HuH-7.5 (cell line): ENCODE data around the gene MORF4L2.

ENCODE experiments used
- DNase-seq: peaks from one replicate; pipeline ENCODE4 v3.0.0; 2011; ENCODE audit warnings: low spot score

MORF4L2 gene, protein sequence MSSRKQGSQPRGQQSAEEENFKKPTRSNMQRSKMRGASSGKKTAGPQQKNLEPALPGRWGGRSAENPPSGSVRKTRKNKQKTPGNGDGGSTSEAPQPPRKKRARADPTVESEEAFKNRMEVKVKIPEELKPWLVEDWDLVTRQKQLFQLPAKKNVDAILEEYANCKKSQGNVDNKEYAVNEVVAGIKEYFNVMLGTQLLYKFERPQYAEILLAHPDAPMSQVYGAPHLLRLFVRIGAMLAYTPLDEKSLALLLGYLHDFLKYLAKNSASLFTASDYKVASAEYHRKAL

DNA sequence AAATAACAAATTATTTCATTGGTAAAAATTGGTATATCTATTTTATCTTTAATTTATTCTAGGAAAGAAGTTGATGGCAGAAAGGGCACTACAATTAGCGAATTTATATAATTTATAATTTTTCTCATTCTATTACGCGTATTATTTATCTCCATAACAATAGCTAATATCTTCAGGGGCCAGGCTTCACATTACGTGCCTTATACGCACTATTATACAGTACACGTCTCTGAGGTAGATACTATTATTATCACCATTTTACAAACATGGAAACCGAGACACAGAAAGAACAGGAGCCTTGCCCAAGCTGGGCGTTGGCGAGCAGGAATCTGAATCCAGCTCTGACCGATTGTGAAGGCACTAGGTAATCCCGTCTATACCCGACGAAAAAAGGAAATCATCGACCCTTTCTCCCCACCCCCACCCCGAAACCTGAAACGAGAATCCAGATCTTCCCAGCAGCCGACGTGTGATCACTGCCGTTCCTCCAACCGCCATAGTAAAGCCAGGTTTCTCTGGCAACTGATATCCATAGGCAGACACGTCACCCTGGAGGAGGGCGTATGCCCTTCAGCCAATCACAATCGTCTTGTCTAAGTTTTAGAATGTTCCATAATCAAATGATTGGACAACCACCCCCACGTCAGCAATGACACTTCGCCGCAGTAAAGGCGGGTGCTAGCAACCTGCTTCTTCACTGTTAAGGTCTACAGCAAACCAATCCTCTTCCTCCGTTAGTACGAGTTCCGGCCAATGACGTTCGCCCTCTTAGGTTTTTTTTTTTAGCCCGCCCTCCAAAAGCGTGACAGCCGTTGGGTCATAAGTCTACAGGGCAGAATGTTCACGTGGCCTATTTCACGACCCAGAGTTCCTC lies at the start of gene MORF4L2:
Gene MORF4L2, minus strand, starts transcription at position 501 of the 874 bp plus-strand sequence. CDS start 9,672 bp downstream, outside the sequence.
- peak; percentile 43 for DNase-seq

DNA sequence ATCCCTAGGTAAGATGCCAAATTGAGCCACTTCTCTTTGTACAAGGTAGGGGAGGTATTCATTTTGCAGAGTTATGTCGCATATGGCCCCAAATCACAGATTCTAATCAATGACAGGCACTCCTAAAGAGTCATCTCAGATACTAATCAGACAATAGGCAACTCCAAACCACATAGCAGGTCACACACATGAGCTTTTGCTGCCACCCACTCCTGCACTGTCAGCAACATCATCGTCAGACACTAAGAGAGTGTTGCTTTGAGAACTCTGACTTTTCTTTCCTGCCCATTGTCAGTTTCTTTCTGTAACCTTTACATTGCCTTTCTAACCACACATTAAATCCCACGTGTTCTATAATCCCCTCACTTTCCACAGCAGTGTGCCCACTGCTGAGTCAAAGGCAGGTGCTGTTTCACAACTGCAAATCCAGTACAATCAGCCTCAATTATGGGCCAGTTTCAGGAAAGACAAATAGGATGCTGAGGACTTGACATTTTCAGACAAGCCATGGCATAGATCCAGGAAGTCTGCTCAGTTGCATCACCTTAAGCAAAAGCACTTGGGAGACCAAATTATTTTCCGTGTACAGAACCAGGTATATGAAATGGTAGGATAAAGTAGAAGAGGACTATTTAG lies 47.7 kb upstream of the MORF4L2 start:
- no peak for DNase-seq

DNA sequence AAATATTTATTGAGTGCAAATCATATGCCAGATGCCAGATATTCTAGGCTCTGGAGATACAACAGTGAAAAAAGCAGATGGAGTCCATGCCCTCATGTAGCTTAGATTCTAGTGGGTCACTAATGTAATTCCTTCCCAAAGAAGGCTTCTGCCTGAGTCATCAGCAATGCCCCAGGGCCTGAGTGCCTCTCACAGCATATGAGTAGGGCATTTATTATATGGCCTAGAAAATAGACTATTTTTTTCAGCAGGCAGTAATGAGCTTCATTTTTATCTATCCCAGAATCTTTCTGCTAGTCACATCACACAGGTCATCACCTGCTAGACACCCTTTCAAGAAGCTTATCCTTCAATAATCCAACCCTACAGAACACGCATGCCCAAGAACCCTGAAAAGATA lies 46.5 kb upstream of the MORF4L2 start:
- no peak for DNase-seq

DNA sequence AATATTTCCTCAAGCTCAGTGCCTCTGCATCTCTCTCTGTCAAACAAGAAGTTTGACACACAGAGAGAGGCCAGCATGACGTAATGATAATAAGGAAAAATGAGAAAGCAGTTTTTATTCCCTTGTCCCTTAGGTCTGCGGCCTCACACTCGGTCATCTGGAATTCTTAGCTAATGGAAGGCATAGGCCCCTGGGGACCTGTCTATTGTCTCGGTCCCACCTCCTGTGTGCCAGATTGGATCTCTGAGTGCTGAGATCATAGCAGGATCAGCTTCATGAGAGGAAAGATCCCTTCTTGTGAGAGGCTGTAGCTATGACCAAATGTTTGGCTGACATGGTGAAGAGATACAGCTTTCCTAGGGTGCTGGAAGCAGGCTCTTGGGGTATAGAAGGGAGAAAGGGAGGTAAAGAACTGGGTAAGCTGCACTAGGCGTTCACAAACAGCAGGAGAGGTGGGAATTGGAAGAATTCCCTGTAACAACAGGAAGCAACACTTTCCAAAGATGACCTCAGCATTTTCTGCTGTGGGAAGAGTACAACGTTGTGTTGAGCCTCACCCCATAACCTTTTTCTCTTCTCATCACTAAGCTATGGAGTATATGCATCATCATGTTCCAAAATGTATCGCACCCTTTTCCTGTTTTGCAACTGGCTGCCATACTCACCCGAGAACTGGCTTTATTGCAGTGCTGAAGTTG lies 44.4 kb upstream of the MORF4L2 start:
- DNase-seq: no peak

DNA sequence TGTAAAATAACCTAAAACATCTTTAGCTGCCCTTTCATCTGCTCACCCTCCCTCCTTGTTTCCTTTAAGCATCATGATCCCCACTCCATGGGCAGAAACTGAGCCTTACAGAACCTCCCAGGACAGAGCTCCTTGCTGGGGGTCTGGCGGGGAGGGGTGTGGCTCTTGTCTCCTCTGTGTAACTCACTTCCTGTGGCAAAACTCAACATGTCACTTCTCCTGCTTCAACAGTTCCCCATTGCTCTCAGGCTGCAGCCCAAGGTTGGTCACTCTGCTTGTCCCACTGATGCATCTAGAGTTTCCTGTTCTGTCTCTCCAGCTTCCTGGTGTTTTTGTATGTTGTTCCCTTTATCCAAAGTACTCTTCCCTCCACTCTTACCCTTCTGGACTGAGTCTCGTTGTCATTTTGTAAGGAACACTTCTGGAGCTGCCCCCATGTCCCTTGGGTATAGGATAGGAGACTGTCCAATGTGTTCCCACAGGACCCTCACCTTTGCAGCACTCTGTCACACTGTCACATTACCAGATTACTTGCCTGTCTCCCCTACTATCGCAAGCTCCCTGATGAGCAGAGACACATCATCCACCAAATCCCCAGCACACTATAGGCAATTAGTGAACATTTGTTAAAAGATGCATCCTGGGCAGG lies 43.8 kb upstream of the MORF4L2 start:
- DNase-seq: no peak

DNA sequence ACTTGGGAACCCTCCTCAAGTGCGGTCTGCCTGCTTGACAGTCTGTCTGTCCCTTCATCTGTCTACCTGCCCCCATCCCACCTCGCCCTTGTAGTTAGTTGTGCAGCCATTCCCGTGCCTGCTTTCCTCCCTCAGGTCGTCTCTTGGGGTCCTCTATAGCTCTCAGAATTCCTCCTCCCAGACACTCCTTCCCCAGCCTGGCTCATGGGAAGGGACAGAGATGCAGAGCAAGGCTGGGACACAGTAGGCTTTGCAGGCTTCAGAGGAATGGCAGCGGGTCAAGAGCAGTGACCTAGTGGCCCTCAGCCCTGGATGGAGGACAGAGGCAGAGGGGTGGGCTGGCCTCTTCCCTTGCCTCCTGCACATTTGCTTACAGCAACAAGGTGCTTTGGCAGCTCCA lies 42.5 kb upstream of the MORF4L2 start:
- no peak for DNase-seq

DNA sequence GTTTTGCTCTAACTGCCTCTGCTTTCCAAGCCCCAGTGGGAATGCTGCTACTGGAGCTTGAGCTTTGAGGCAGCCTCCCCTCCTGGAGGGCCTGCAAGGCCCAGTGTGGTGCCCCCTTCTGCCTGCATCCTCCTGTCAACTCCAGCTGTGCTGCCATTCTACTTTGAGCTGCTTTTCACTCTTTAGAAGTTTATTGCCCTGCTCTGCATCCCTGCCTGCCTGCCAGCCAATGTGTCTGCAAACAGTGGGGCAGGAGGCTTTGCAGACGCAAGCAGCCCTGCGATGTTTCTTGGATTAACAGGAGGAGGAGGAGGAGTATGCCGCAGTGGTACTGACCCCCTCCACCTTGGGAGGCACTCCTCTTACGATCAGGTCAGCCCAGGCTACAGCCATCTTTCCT lies 40.6 kb upstream of the MORF4L2 start:
- DNase-seq: no peak

DNA sequence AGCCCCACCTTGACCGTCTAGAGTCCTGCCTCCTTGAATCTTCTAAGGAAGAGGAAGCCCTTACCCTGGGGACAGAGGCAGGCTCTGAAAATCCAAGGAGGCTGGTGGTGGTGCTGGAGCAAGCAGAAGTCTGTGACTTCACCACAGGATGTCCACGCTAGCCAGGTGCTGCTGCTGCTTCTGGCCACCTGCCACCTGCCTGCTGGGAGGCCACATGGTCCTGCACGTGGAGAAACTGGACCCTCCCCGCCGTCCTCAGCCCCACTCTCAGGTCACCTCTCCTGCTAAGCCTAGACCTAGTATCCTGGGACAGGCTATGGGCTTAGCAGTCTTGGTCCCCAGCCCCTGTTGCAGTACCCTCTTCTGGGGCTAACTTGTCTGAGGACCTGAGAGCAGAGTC lies 40.0 kb upstream of the MORF4L2 start:
- DNase-seq: no peak

DNA sequence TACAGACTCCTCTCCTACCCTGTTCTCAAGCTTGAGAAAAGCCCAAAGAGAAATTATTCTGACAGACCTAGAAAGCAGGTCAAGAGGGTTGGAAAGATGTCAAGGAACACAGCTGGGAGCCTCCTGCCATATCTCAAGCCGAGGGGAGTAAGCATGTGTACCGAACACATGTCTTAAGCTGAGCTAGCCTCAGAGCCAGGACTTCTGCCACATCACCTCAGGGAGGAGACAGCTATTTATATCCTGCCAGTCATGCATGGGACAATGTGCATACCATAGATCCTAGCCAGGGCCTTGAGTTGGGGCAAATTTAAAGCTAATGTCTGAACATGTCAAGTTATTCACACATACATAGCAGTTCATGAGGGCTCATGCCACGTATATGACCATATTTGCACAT lies 36.0 kb upstream of the MORF4L2 start:
- DNase-seq: no peak

DNA sequence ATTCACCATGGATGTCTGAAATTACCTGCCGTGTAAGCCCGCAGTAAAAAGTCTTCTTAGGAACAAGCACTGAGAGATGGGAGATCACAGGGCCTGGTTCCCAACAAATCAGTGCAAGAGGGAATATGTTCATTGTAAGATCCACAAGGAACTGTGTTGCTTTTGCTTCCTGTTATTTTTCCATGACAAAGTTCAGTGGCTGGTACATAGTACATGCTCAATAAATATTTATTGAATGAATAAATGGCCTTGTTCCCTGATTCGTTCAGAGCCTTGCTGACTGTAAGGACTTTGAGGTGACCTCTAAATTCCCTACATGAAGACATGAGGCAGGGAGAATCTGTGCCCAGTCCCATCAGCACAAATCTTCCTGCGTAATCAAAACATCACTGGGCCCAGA lies 31.6 kb upstream of the MORF4L2 start:
- no peak for DNase-seq

DNA sequence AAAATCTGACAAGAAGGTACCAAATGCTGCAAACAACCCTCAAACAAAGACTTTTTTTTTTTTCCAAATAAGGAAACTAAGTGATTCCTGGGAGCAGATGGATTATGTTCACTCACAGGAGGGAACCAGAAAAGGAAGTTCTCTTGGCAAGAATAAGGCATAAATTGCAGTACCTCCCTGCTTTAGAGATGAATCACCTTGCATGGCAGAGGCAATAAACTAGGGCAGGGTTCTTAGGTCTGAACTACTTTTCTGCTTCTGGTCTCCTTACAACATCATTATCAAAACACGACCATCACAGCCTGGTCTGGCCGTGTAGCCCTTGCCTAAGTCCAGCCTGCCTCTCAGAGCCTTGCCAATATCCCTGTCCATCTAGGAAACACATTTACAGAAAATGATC lies 30.5 kb upstream of the MORF4L2 start:
- DNase-seq: no peak

DNA sequence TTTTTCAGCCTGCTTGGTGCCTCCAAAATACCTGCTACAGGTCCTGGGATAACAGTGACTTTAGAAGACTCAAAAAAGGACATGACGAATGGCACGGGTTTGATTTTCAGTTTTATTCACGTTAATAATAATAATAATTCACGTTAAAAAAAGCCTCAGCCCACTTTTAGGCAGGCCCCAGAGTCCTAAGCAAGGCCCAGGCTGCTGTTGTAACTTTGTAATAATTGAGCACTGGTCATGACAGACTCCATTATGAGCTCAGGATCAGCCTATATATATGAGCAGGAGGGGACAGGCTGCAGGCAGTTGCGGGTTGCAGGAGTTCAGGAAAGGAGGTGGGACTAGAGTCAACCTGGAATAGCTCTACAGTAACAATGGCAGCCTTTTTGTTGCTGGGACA lies 24.1 kb upstream of the MORF4L2 start, which contains the start of gene TMEM31:
Gene TMEM31, plus strand, starts transcription at position 301 of the 400 bp plus-strand sequence. CDS start 1,350 bp downstream, outside the sequence.
- DNase-seq: no peak

DNA sequence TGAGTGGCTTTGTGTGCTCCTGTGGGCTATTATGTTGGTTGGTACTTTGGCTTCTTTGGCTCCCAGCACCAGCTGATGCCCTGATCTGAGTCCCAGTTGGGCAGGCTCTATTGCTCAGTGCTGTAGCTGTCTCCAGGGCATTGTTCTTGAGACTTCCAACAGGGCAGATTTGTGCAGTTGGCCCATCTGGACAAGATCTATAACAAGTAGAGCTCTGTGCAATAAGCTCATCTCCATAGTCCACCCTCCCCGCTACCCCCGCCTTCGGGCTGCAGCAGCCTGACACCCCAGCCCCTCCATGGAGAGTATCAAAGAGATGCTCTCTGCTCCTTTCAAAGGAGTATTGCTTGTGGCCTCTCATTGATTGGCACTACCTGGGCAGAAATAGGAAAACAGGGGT lies 18.4 kb upstream of the MORF4L2 start:
- DNase-seq: no peak

DNA sequence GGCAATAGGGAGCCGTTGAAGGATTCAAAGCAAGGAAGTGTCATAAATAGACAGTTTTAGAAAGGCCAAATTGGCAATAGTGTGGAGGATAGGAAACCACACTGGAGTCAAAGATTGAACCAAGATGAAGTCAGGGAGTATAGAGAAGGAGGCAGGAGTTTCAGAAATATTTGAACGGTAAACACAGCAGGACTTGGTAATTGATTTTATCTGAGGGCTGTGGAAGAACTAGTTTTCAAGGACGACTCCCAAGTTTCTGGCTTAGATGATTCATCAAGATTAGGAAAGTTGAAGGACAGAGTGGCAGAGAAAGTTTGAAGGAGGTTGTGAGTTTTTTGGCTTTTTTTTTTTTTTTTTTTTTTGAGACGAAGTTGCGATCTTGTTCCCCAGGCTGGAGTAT lies 12.7 kb upstream of the MORF4L2 start:
- DNase-seq: no peak

DNA sequence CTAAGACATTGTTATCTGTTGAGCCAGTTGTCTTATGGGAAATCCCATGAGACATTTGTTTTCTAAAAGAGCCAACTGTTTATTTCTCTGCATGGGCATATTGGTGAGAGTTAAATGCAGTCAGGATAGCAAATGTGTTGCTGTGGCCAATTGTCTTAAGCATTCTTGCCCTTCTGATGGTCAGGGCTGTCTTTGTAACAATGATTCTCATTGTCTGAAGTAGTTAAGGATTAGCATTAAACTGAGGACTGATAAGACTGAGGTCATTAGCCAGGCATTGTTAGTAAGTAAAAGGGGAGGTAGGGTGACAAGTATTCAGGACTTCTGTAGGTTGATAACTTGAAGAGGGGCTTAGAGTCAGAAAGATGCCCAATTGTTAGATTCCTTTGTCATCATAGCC lies 11.2 kb upstream of the MORF4L2 start:
- no peak for DNase-seq

DNA sequence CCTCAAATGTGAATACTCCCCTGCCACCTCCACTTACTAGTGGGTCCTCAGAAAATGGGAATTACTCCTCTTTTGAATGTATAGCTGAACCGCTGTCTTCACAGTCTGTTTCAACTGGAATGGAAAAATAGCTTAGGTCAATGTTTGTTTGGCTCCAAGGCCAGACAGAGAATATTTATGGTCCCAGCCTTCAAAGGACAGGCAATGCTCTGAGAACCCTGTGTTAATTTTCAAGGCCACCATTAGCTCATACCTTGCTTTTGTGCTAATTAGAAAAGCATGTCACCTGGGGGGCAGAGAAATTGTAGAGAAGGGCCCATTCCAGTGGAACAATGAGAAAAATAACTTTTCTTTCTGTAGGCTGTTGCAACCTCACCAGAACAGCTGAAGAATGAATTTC lies 4.6 kb upstream of the MORF4L2 start:
- no peak for DNase-seq

DNA sequence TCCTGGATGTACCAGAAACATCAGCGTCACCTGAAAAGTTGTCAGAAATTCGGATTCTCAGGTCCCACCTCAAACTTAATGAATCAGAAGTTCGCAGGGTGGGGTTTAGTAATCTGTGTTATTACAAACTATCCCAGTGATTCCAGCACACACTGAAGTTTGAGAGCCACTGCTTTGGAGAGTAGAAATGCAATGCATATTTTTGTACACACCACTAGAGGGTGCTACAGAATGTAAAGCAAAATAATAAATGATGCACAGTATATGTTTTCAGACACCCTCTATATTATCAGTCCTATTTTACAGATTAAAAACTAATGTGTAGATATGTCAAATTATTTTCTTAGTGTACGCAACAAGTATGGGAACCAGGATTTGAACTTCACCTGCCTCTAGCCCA lies 2.4 kb upstream of the MORF4L2 start:
- no peak for DNase-seq

DNA sequence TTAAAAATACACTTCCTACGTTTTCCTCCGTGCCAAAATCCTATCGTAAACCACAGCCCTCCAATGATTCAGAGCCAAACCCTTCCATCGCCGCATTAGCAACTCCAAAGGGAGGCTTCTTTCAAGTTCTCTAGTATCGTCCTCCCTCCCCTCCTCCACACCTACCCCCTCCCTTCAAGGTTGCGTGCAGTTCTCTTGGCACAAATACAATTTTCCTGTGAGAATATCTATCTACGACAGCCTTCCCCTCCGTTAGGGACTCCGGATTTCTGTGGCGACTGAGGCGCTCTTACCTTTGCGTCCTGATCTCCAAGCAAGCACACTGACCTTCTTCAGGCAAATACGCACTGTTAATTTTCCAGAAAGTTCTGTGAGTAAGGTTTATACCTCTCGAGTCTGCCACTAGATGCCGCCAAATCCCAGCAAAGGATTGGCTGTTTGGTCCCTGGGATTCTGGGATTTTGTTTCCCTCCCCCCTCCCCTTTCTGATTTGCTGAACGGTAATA lies 1.2 kb upstream of the MORF4L2 start:
- DNase-seq: no peak

DNA sequence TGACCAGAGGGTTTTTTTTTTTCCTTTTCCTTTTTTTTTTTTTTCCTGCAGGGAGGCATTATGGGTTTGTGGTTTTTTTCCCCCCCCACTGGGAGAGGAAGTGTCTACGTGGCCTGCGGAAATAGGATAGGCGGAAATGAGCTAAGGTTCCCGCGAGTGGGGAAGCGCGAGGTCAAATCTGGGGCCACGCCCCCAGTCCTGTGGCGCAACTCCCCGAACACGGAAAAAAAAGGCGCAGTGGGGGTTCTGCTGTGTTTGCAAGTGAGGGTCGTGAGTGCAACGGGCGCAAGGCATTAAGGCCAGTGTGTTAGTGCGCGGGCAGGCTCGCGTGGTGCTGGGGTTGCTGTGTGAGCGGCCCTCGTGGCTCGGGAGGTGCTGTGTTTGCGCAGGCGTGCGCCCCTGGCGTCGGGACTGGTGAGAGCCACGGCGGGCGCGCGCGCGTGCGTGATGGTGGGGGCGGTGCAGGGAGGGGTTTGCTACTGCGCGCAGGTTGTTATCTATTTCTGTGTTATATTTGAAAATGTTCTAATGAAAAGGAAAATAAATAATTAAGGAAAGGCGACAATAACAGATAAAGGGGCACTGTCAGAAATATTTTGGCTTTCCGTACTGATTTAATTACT lies 685 bp upstream of the MORF4L2 start:
- no peak for DNase-seq

DNA sequence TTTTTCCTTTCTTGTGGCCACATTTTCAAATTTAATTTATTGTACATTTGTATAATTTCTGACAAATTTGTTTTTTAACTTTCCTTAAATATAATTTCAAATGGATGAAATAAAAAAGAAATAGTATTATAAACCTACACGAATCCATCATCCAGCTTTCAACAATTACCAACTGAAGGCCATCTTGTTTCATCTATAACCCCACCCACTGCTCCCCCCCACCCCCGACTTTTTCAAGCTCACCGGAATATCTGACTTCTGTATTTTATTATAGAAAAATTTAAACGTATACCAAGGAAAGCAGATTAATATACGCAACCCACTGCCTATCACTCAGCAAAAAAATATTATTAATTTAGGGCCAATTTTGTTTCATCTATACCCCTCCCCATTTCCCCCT lies 1.1 kb downstream of the MORF4L2 start:
- no peak for DNase-seq

DNA sequence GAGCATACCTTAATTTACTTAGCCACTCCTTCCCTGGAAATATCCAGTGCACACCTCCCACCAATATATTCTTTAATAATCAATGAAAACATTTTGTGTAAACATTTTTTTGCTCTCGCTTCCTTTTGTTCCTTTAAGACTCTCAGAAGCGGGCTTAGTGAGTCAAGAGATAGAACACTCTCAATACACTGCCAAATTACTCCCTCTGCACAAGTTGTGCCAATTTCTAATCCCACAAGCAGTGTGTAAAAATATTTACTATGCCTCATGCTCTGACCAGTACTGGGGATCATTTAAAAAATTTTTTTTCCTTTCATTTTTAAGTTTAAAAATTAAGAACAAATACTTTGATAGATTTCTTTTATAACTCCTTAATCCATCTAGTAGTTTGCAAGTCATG lies 5.1 kb downstream of the MORF4L2 start:
- DNase-seq: no peak
